NCI-H2081 treated with DMSO at 0.1 percent for 48 hours (cell line): ENCODE measurements around the gene PLA2G2F.

Experiments
- DNase-seq: peaks from one replicate; lab custom pipeline; 2025; lab: John Stamatoyannopoulos, UW

Gene PLA2G2F

GRCh38 chr1:20138961-20139550, at the start of gene PLA2G2F:
TSS of gene PLA2G2F (plus strand) at chr1:20139323. CDS start at chr1:20139428, 105 bp downstream.
- DNase-seq, result no peak

GRCh38 chr1:20089328-20090077, 49.6 kb upstream of the PLA2G2F start:
- DNase-seq, result no peak

- no peak for DNase-seq
Measured at GRCh38 chr1:20090119-20090518, 49.0 kb upstream of the PLA2G2F start.

GRCh38 chr1:20090641-20091040, 48.5 kb upstream of the PLA2G2F start:
- DNase-seq, result no peak

GRCh38 chr1:20093303-20093702, 45.8 kb upstream of the PLA2G2F start:
- DNase-seq, result no peak

- no peak for DNase-seq
Measured at GRCh38 chr1:20093940-20094391, 45.2 kb upstream of the PLA2G2F start.

GRCh38 chr1:20095564-20096434, 43.3 kb upstream of the PLA2G2F start:
- no peak for DNase-seq

- DNase-seq, result no peak
Measured at GRCh38 chr1:20096840-20097447, 42.2 kb upstream of the PLA2G2F start.

- DNase-seq, result no peak
Measured at GRCh38 chr1:20099533-20099932, 39.6 kb upstream of the PLA2G2F start.

- no peak for DNase-seq
Measured at GRCh38 chr1:20100632-20101355, 38.3 kb upstream of the PLA2G2F start.

- no peak for DNase-seq
Measured at GRCh38 chr1:20102875-20103274, 36.2 kb upstream of the PLA2G2F start.

- no peak for DNase-seq
Measured at GRCh38 chr1:20105856-20106255, 33.3 kb upstream of the PLA2G2F start.

GRCh38 chr1:20107351-20107750, 31.8 kb upstream of the PLA2G2F start:
- DNase-seq, result no peak

- no peak for DNase-seq
Measured at GRCh38 chr1:20107796-20108195, 31.3 kb upstream of the PLA2G2F start.

- no peak for DNase-seq
Measured at GRCh38 chr1:20108366-20109123, 30.6 kb upstream of the PLA2G2F start.

GRCh38 chr1:20109223-20109856, 29.8 kb upstream of the PLA2G2F start:
- no peak for DNase-seq

GRCh38 chr1:20110679-20111078, 28.4 kb upstream of the PLA2G2F start:
- no peak for DNase-seq

- no peak for DNase-seq
Measured at GRCh38 chr1:20111452-20111851, 27.7 kb upstream of the PLA2G2F start.

GRCh38 chr1:20112279-20113000, 26.7 kb upstream of the PLA2G2F start:
- no peak for DNase-seq
